HG03520 (cell line): ENCODE results near the gene EPHA10.
"Not testable (repeated sequence)": the region's sequence is repeated elsewhere in the genome, so short reads cannot be mapped to it uniquely, and the experiment has no call there.

Experiments used
- ATAC-seq: cut with Tn5 transposase; IDR thresholded peaks from one replicate; pipeline ENCODE4 v1.9.1; 2021; ENCODE audit warnings: mild to moderate bottlenecking, moderate library complexity; ENCODE audit not compliant: unreplicated experiment

Gene EPHA10

DNA sequence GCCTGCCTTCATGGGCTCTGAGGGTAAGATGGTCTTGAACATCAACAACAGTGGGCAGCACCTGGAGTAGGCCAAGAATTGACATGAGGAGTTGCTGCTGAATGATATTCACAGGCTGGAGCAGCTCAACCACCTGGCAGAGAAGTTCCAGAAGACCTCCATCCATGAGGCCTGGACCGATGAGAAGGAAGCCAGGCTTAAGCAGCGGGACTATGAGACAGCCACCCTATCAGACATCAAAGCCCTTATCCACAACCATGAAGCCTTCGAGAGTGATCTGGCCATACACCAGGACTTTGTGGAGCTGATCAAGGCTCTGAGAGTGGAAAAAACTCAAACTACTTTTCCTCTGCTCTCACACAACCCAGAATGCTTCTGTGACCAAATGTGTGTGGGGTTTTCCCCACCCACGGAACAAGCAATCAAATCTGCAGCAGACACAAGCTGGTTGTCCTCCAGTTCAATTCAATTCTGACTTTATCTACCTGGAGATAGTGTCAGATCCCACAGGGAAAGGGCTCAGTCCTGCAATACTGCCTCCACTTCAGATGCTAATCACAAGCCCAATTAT is 12.1 kb upstream of the EPHA10 start:
- ATAC-seq: no peak

DNA sequence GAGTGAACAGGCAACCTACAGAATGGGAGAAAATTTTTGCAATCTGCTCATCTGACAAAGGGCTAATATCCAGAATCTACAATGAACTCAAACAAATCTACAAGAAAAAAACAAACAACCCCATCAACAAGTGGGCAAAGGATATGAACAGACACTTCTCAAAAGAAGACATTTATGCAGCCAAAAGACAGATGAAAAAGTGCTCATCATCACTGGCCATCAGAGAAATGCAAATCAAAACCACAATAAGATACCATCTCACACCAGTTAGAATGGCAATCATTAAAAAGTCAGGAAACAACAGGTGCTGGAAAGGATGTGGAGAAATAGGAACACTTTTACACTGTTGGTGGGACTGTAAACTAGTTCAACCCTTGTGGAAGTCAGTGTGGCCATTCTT is 6.5 kb upstream of the EPHA10 start:
- not testable (repeated sequence) for ATAC-seq

DNA sequence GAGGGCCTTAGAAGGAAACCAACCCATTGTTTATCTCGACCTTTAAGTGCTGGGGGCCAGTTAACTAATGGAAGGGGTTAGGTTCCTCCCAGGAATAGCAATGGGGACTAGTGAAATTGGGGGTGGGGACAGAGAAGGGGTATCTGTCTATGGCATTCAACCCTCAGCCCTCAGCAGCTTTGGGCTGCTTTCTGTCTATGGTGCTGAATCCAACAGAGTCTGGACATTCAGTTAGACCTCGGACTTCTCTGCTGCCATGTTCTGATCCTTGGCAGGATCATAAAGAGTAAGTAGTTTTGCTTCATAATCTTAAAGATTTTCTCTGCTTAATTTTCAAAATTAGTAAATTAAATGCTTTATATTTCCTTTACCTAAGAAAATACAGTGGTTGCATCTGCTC is 2.6 kb upstream of the EPHA10 start:
- ATAC-seq: no peak

- ATAC-seq: no peak
These were observed 1.2 kb upstream of the EPHA10 start for GRCh38 chr1:37765916-37766664.

GRCh38 chr1:37764414-37764825 is 500 bp downstream of the EPHA10 start:
- ATAC-seq: no peak

DNA sequence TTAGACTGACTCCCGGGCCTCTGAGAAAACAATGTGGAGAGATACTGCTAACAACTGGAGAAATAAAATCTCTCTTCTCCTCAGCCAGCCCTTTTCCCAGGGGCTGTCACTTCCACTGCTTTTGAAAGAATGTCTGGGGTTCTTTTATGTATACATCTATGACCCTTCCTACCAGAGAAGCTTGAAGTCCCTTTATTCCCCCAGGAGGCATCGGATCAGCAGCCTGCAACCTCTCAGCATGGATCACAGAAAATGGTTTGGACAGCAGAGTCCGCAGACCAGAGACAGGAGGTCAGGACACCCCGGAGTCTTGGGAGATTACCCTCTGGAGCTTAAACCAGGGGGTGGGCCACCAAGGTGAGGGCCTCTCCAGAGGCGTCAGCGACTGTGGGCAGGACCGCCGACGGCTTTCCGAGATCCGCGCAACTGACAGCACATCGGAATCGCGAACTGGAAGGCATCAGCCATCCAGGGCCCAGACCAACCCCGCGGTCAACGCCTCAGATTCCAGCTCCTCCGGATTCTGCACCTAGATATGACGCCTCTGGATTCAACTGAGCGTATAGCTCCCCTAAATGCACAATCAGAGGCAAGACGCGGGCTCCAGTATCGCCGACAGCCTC is 1.0 kb downstream of the EPHA10 start:
- ATAC-seq: no peak

DNA sequence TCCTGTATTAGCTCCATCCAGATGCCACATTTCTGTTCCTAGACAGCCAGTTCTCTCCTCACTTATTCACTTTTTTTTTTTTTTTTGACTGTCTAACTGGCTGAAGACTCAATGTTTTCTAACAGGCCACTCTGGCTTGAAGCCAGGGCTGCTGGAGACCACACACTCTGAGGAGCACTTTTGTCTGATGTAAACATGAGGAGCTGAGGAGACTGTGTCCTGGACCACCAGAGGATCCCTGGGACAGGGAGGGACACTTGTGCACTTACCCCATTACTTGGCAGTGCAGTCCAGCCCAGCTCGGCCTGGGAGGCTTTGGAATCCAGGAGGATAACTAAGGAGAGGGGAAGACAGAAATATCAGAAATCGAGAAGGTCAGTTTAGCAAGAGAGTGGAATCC is 2.4 kb downstream of the EPHA10 start:
- no peak for ATAC-seq

GRCh38 chr1:37761416-37762095 is 3.4 kb downstream of the EPHA10 start:
- no peak for ATAC-seq

- no peak for ATAC-seq
These were observed 5.5 kb downstream of the EPHA10 start for GRCh38 chr1:37759451-37759850.

DNA sequence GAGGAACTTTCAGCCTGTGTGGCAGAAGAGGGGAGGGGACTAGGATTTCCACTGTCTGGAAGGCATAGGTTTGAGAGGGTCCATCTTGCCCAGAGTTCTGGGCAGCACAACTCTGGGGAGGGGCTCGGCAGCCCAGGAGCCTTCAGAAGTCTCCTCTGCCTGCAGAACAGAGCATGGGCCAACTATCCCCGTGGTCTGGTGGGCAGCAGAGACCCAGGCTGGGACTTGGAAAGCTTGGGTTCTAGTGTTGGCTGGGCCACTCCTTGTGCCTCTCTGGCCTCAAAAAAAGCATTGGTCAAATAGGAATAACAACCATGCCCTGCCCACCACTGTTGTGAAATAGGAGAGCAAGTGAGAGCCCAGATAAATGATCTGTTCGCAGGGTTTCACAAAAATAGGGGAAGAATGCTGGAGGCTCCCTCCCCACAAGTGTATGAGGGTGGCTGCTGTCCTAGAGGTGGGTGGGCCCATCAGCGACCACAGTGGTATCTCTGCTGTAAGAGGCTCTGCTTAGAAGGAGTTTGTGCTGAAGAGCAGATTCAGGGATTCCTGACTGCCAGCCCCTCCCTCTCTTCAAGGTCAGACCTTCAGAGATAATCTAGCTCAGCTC is 8.9 kb downstream of the EPHA10 start:
- no peak for ATAC-seq

DNA sequence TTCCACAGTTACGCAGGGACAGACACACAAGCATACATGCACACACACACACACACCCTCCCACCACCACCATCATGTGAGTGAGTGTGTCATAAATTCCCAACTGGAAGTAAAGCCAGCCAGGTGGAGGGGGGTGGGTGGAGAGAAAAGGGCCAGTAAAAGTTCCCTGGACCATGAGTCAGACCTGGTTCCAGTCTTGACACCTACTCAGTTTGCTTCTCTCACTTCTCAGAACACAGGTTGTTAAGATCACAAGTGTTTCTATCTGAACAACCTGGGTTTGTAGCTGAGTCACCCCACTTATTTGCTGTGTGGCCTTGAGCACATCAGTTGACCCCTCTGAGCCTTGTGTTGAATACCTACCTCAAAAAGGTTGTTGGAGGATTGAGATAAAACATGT is 9.6 kb downstream of the EPHA10 start:
- ATAC-seq: no peak

GRCh38 chr1:37753473-37754321 is 11.2 kb downstream of the EPHA10 start:
- ATAC-seq: no peak

- ATAC-seq: no peak
These were observed 12.1 kb downstream of the EPHA10 start for GRCh38 chr1:37752583-37753471.

- no peak for ATAC-seq
These were observed 12.7 kb downstream of the EPHA10 start for GRCh38 chr1:37752213-37752582.

DNA sequence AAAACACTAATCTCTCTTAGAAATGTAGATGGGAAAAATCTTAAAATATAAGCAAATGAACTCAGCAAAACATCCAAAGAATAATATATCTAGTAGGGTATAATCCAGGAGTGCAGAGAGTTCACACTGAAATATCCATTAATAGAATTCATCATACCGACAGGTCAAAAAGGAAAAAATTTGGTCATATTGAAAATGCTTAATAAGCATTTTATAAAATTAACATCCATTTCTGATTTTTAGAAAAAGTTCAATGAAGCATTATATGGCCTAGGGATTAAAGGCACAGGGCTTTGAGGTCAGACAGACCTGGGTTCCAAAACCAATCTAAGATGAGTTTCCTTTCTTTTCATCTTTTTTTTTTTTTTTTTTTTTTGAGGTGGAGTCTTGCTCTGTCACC is 16.4 kb downstream of the EPHA10 start:
- no peak for ATAC-seq

DNA sequence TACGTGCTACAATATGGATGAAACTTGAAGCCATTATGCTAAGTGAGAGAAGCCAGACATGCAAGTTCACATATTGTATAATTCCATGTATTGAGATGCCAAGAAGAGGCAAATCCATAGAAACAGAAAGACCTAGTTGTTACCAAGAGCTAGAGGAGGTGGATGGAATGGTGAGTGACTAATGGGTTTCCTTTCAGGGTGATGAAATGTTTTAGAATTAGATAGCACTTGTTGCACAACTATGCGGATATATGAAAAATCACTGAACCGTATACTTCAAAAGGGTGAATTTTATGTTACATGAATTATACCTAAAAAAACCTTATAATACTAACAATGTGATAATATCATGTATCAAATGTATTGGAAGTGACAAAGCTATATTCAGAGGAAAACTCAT is 18.1 kb downstream of the EPHA10 start:
- no peak for ATAC-seq

GRCh38 chr1:37741662-37742061 is 23.3 kb downstream of the EPHA10 start:
- no peak for ATAC-seq

- no peak for ATAC-seq
These were observed 23.8 kb downstream of the EPHA10 start for GRCh38 chr1:37741130-37741529.

DNA sequence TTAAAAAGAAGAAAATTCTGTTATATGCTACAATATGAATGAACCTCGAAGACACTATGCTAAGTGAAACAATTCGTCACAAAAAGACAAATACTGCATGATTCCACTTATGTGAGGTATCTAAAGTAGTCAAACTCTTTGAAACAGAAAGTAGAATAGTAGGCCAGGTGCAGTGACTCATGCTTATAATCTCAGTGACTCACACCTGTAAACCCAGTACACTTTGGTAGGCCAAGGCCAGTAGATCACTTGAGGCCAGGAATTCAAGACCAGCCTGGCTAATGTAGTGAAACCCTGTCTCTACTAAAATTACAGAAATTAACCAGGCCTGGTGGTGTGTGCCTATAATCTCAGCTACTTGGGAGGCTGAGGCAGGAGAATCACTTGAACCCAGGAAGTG is 25.7 kb downstream of the EPHA10 start:
- ATAC-seq: no peak

DNA sequence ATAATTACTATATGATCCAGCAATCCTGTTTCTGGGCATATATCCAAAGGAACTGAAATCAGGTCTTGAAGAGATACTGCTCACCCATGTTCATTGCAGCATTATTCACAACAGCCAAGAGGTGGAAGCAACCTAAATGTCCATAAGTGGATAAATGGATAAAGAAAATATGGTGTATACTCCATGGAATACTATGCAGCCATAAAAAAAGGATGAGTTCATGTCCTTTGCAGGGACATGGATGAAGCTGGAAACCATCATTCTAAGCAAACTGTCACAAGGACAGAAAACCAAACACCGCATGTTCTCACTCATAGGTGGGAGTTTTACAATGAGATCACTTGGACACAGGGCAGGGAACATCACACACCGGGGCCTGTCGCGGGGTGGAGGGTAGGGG is 26.3 kb downstream of the EPHA10 start:
- not testable (repeated sequence) for ATAC-seq
